Central memory CD4-positive, alpha-beta T cell (primary cell): ENCODE results near the gene ITPK1.

Source experiments
- DNase-seq: peaks from one replicate; pipeline ENCODE4 v3.0.0; 2022

Gene ITPK1

DNA sequence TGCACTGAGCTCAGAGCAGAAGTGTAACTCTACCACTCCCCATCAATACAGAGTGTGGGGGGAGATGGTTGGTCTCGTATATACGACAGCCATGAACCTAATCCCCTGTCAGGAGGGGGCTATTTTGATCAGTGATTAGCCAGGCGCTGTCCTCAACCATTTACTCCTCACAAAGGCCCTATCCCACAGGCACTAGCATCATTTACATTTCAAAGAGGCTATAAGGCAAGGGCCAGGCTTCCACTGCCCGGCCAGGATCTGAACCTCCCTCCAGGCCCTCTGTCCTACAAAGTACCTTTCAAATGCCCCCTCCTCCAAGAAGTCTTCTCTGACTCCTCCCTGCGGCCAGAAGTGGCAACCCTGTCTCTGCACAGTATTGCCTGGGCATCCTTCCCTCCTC lies 74.7 kb downstream of the ITPK1 start:
- DNase-seq = no peak

- no peak for DNase-seq
Measured at GRCh38 chr14:93040443-93040842, 75.3 kb downstream of the ITPK1 start.

DNA sequence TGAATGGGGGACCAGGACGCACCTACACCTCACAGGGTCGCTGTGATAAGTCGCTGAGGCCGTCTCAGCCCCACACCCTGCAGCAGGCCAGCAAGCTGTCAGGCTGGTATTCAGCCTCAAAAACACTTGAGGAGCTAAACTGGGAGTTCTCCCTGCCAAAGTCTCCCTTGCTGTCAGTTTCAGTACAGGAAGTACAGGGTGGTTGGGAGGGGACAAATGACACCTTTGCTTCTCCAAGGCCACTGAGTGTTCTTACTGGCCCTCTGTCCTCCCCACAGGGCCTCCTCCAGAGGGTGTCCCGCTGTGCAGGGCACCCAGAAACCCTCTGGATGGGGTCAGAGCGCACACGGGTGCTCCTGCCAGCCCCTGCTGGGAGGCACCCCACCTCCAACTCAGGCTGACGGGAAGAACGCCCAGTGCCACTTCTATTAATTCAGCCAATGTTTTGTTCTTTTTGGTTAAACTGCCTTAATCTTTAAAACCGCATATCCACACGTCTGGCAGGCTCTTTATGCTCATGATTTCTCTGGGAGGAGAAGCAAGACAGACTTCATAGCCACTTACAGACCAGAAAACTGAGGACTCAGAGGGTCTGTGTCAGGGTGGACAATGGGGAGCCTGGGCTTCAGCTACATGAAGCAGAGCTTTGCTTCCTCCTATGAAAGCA lies 75.9 kb downstream of the ITPK1 start:
- no peak for DNase-seq

- DNase-seq = no peak
Measured at GRCh38 chr14:93037351-93037750, 78.4 kb downstream of the ITPK1 start.

DNA sequence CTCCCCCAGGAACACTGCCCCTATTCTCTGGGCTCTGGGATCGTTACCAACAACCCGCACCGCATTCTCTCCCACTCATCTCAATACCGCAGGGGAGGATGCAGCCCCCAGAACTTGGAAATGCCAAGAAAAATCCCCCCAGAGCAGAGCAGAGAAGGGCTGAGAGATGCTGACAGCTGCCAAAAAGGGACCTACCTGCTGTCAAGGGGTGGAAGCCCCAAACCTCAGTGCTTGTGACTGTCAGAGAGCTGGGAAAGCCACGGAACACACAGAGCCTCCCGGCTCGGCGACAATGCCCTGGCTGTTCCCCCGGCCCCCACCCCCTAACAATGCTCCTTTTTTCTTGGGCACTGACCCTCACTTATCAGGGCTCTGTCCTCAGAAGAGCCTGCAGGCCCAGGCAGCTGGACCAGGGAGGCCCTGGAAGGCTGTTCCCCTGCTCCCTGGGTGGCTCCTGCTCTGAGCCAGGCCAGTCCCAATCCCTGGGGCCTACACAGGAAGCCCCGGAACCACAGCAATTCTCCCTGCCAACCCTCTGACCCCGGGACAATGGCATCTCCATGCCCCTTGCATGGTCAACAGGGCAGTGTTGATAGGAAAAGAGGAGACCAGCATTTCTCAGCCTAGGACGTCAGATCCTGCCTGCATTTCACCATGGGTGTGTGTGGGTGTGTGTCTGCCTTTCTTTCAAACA lies 78.9 kb downstream of the ITPK1 start:
- DNase-seq = no peak

- no peak for DNase-seq
Measured at GRCh38 chr14:93035917-93036651, 79.6 kb downstream of the ITPK1 start.

DNA sequence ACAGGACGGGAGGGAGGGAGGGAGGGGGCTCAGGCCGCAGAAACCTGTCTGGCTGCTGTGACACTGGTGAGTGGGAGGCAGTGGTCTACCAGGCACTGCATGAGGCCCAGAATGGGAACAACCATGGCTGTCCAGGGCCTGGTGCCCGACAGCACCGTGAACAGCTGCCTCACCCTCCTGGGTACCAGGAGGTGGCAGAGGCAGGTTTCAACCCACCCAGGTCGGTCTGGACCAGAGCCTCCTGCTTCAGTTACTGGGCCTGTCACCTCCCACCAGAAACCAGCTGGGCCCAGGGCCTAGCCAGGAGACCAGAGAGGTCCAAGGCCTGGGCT lies 80.2 kb downstream of the ITPK1 start:
- DNase-seq = no peak

DNA sequence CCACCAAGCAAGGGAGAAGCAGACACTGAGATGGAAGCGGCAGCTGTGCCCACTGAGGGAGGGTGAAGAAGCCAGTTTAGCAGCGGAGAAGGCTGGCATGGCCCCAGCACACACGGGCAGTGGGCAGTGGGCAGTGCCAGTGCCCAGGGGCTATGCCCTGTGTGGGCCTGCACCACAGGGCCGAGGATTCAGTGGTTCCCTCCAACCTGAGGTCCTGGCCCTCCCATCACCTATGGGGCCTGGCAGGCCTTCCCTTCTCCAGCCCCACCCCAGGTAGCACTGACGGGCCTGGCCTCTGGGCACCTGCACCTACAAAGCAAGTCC lies 81.1 kb downstream of the ITPK1 start:
- no peak for DNase-seq

GRCh38 chr14:93033983-93034670 lies 81.6 kb downstream of the ITPK1 start:
- peak; percentile 18 for DNase-seq

DNA sequence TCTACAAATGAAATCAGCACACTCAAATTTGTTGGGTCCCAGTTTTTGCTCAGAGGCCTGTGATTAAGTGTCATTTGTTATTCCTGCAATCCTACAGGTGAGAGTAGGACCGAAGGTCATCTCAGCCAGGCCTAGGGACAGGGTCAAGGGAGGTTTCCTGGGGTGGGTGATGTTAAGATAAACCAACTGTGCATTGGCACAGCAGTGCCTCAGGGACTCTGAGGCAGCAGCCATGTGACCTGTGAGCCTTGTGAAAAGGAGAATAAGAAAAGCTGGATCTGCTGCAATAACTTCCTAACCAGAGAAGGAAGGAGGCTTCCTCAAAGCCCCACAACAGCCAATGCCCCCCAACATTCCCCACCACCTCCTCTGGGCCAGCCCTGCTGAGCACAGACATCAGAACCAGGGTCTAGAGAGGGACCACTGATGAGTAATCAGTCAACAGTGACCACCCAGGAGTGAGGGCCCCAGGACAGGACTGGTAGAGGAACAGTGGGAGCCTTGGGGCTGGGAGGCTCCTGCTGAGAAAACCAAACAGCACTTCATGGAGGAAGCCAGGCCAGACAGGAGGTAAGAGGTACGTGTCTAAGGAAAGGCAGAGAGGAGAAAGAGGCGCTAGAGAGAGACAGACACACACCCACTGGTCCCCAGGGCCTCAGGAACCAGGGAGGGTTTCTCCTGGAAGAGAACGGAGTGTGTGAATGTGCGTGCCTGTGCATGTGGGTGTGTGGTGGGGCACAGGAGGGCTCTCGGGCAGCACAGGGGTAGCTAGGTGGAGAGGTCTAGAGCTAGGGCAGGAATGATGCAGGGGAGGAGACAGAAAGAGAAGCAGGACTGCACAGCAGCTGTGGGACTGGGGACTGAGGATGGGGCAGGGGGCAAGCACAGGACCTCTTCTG lies 82.4 kb downstream of the ITPK1 start:
- no peak for DNase-seq

DNA sequence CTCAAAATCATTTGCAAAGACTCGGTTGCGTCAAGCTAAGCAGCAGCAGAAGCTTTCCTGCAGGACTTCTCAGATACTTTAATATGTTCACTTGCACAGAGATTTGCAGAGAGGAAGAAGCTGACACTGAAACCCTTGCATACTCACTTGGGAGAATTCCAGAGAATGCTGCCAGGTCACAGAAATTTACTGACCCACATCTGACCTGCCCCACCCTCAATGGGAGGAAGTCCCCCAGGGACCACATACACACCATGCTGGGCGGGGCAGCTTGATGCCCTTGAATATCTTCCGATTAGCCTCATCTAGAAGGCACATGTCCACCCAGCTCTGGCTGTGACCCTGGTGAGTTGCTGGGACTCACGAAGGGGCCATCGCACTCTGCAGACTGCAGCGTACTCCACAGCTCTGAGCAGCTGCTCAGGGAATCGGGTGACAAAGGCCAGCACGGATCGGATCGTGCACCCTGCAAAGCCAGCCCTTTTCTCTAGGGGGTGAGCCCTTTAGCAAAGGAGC lies 83.2 kb downstream of the ITPK1 start:
- no peak for DNase-seq

GRCh38 chr14:93031505-93032315 lies 84.0 kb downstream of the ITPK1 start:
- DNase-seq = no peak

DNA sequence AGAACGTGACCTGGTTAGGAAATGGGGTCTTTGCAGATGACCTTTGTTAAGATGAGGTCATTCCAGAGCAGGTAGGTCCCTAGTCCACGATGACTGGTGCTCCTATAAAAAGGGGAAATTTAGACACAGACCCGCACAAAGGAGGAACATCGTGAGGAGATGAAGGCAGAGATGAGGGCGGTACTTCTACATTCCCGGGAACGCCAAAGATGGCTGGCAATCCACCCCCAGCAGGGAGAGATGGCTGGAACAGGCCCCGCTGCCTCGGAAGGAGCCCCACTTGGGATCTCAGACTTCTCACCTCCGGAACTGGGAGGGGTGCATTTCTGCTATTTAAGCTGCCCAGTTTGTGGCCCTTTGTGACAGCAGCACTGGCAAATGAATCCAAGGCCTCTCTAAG lies 85.0 kb downstream of the ITPK1 start:
- DNase-seq = no peak

GRCh38 chr14:93029911-93030508 lies 85.7 kb downstream of the ITPK1 start:
- DNase-seq = no peak

DNA sequence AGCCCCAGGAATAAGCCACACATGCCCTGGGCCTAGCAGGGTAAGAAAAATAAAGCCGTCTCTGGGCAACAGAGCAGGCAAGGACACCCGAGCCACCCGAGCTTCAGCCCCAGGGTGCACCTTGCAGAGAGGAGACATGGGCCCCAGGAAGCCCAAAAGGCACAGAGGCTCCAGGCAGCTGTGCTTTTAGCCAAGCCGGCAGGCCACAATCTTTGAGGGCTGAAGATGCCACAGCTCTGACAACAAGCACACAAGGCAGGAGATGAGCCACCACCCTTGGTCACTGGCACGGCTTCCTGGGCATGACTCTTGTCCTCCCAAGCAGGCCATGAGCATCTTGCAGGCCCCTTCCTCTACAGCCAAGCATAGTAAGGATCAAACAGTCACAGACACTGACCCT lies 86.3 kb downstream of the ITPK1 start:
- no peak for DNase-seq

DNA sequence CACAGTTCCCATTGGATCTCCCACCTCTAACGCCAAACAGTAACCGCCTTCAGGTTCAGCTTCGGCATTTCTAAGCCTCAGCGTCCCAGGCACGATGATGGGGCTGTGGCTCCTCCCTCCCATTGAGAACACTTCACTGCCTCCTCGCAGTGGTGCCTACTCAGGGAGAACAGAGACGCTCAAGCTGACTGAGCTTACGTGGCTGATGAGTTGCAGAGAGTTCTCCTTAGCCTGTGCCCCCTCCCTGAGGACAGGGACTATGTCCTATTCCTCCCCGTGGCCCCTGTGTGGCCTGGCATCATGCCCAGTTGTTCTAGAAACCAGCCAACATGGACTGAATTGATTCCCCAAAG lies 87.0 kb downstream of the ITPK1 start:
- DNase-seq = no peak

DNA sequence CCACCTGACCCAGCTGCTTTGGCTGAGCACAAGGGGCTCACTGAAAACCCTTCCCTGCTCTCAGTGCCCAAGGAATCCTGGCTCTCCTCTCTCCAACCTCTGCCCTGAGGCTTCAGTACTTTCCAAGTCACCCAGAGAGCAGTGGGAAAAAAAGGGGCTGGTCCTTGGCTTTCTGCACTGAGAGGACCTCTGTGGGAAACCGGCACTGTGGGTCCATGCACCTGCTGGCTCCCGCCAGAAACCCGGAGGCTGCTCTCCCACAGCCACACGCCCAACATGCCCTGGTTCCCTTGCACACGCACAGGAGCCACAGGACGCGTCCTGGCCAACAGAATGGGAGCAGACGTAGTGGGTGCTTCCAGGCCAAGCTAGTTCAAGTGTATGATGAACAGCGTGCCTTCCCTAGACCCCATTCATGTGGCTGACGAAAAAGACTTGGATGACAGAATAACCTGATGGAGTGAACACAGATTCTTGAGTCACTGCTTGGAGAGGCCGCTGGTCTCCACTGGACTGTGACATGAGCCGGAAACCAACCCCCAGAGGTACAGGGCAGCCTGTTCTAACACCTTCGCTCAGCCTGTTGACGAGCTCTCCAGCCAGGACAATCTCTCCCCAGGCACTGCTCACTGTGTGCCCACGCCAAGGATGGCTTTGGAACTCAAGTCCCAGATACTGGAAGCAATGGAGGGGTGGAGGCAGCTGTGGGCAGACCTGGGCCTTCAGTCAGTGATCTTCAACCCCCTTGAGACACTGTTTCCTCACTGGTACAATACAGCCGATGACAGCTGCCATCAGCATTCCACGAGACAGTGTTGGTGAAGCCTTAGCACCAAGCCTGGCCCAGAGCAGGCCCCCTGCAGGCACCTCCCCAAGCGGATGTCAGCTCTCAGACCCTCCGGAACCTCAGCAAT lies 87.7 kb downstream of the ITPK1 start:
- no peak for DNase-seq

GRCh38 chr14:93026339-93026738 lies 89.4 kb downstream of the ITPK1 start:
- no peak for DNase-seq

DNA sequence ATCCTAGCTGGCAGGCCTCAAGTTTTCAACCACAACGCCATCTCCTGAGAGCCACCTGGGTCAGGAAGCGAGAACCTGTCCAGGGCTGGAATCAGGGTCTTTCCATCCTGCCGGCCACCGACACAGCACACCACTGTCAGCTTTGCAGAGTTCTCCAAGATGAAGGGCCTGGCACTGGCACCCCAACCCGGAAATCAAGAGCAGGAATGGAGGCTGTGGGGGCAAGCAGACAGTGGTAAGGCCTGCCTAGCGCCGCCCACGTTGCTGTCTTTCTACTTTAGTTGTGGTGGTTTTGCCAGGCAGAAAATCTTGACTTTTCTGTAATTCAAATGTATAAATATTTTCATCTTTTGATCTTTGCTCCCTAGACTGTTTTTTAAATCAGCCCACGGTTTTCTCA lies 90.7 kb downstream of the ITPK1 start:
- DNase-seq = no peak

- no peak for DNase-seq
Measured at GRCh38 chr14:93024493-93024892, 91.2 kb downstream of the ITPK1 start.
